T-helper 2 cell treated with Interferon-gamma antibody and Interleukin-4, amounts not matched to agents 100 ng/mL and 5 ng/mL, for 36 hours (primary cell): ENCODE measurements around the gene ZNF581. TPM values are rescaled to one million over a fixed set of nuclear protein-coding genes. Genes with fewer than 3 reads are reported as not detected.

Experiments used
- intact Hi-C: fragments of 100-400 bp; cut with micrococcal nuclease; formaldehyde crosslinking; loops from one replicate; pipeline ENCODE4 v1.15.1; 2023
- total RNA-seq: library from RNA; stranded (reverse); gene quantifications from 2 replicates; pipeline ENCODE4 v1.2.3, GENCODE V29; 2022

The ZNF581 gene
- total RNA-seq, 1 donor from 2014 or later: 21.0 TPM

GRCh38 chr19:55690109-55690768 lies 46.8 kb downstream of the ZNF581 start:
- intact Hi-C loops: no loop called here

- intact Hi-C loops: no loop called here
Observed at GRCh38 chr19:55690769-55691545, 47.5 kb downstream of the ZNF581 start.

- intact Hi-C loops: no loop called here
Observed at GRCh38 chr19:55691561-55692481, 48.4 kb downstream of the ZNF581 start.

GRCh38 chr19:55692681-55693081 lies 49.2 kb downstream of the ZNF581 start:
- intact Hi-C loops: no loop called here

GRCh38 chr19:55693336-55693974 lies 50.0 kb downstream of the ZNF581 start:
- intact Hi-C loops: no loop called here

GRCh38 chr19:55694241-55694655 lies 50.8 kb downstream of the ZNF581 start:
- intact Hi-C loops: no loop called here

GRCh38 chr19:55694656-55695491 lies 51.4 kb downstream of the ZNF581 start:
- intact Hi-C loops: no loop called here

Other genes with a start within 250 kb of the ZNF581 start
- gene UBE2S, start 235.9 kb upstream of the ZNF581 start, total RNA-seq: 213 and 217 TPM in 2 replicates
- not detected in 2 replicates for gene SHISA7, start 200.3 kb upstream of the ZNF581 start, total RNA-seq
- gene ISOC2, start 182.0 kb upstream of the ZNF581 start, total RNA-seq: 23.2 and 25.3 TPM in 2 replicates
- not detected in 2 replicates for gene C19orf85, start 178.9 kb upstream of the ZNF581 start, total RNA-seq
- gene ZNF628, start 167.0 kb upstream of the ZNF581 start, total RNA-seq: 6.6 and 10.3 TPM in 2 replicates
- gene NAT14, start 158.5 kb upstream of the ZNF581 start, total RNA-seq: 9.3 and 12.3 TPM in 2 replicates
- 0.23 and 0.30 TPM in 2 replicates for gene SSC5D, start 155.2 kb upstream of the ZNF581 start, total RNA-seq
- not detected in 2 replicates for gene SBK2, start 106.5 kb upstream of the ZNF581 start, total RNA-seq
- not detected in 2 replicates for gene SBK3, start 98.1 kb upstream of the ZNF581 start, total RNA-seq
- 6.5 and 6.7 TPM in 2 replicates for gene ZNF579, start 62.8 kb upstream of the ZNF581 start, total RNA-seq
- 14.4 and 14.7 TPM in 2 replicates for gene FIZ1, start 44.1 kb upstream of the ZNF581 start, total RNA-seq
- 21.0 and 21.2 TPM in 2 replicates for gene ZNF524, start 43.4 kb upstream of the ZNF581 start, total RNA-seq
- 12.3 and 13.2 TPM in 2 replicates for gene ZNF865, start 38.0 kb upstream of the ZNF581 start, total RNA-seq
- gene ZNF784, start 19.1 kb upstream of the ZNF581 start, total RNA-seq: 4.9 and 5.0 TPM in 2 replicates
- gene ZNF580, start 2.6 kb upstream of the ZNF581 start, total RNA-seq: 29.9 and 30.8 TPM in 2 replicates
- gene CCDC106, start 4.6 kb downstream of the ZNF581 start, total RNA-seq: 6.5 and 7.0 TPM in 2 replicates
- 298 and 303 TPM in 2 replicates for gene U2AF2, start 11.4 kb downstream of the ZNF581 start, total RNA-seq
- gene EPN1, start 31.6 kb downstream of the ZNF581 start, total RNA-seq: 58.3 and 59.3 TPM in 2 replicates
- not detected in 2 replicates for gene NLRP9, start 94.8 kb downstream of the ZNF581 start, total RNA-seq
- not detected in 2 replicates for gene RFPL4A, start 115.4 kb downstream of the ZNF581 start, total RNA-seq
- gene RFPL4AL1, start 125.5 kb downstream of the ZNF581 start, total RNA-seq: not detected in 2 replicates
- gene NLRP11, start 188.3 kb downstream of the ZNF581 start, total RNA-seq: not detected in 2 replicates
- gene NLRP4, start 192.9 kb downstream of the ZNF581 start, total RNA-seq: not detected in 2 replicates